Stimulated activated CD8-positive, alpha-beta memory T cell treated with anti-CD3 and anti-CD28 coated beads, Interleukin-15, amount 100 ng/mL, for 48 hours (primary cell): Measurements from ENCODE around the gene HIGD1C.
"Not testable (repeated sequence)": the region's sequence is repeated elsewhere in the genome, so short reads cannot be mapped to it uniquely, and the experiment has no call there.

Source experiments
- DNase-seq, 2 donors: peaks; one replicate each; pipeline ENCODE4 v3.0.0-alpha.2; 2020; ENCODE audit warnings: low read depth in 2 of 2

The HIGD1C gene

GRCh38 chr12:50952510-50952909 is at the start of gene HIGD1C:
Gene HIGD1C, plus strand, starts transcription at chr12:50952544. Its CDS starts 1,455 bp downstream, at chr12:50953999.
- no peak for DNase-seq

GRCh38 chr12:50908479-50908878 is 43.9 kb upstream of the HIGD1C start:
- not testable (repeated sequence) for DNase-seq

GRCh38 chr12:50912361-50912760 is 40.0 kb upstream of the HIGD1C start:
- not testable (repeated sequence) for DNase-seq

- no peak for DNase-seq
Measured at GRCh38 chr12:50913224-50913623, 39.1 kb upstream of the HIGD1C start.

- DNase-seq = no peak
Measured at GRCh38 chr12:50914872-50915484, 37.4 kb upstream of the HIGD1C start.

GRCh38 chr12:50916292-50916691 is 36.1 kb upstream of the HIGD1C start:
- no peak for DNase-seq

- no peak for DNase-seq
Measured at GRCh38 chr12:50918584-50919316, 33.6 kb upstream of the HIGD1C start.

- no peak for DNase-seq
Measured at GRCh38 chr12:50922820-50923219, 29.5 kb upstream of the HIGD1C start.

- DNase-seq = no peak
Measured at GRCh38 chr12:50923361-50924130, 28.8 kb upstream of the HIGD1C start.

GRCh38 chr12:50924131-50924438 is 28.3 kb upstream of the HIGD1C start:
- no peak for DNase-seq

- peak in 1 of 2 donors; percentile 18 for DNase-seq
Measured at GRCh38 chr12:50924439-50925341, 27.7 kb upstream of the HIGD1C start.

GRCh38 chr12:50925342-50925651 is 27.0 kb upstream of the HIGD1C start:
- DNase-seq = no peak

- no peak for DNase-seq
Measured at GRCh38 chr12:50925920-50926319, 26.4 kb upstream of the HIGD1C start.

- DNase-seq = no peak
Measured at GRCh38 chr12:50926415-50926814, 25.9 kb upstream of the HIGD1C start.

GRCh38 chr12:50926932-50927331 is 25.4 kb upstream of the HIGD1C start:
- not testable (repeated sequence) for DNase-seq

- no peak for DNase-seq
Measured at GRCh38 chr12:50927356-50927755, 25.0 kb upstream of the HIGD1C start.

GRCh38 chr12:50927766-50928224 is 24.5 kb upstream of the HIGD1C start:
- no peak for DNase-seq

GRCh38 chr12:50928392-50928791 is 24.0 kb upstream of the HIGD1C start:
- no peak for DNase-seq

- no peak for DNase-seq
Measured at GRCh38 chr12:50929831-50930230, 22.5 kb upstream of the HIGD1C start.

GRCh38 chr12:50930477-50930876 is 21.9 kb upstream of the HIGD1C start:
- DNase-seq = not testable (repeated sequence)

- DNase-seq = no peak
Measured at GRCh38 chr12:50932787-50933280, 19.5 kb upstream of the HIGD1C start.
